IMR-90 (cell line): ENCODE results near the gene PCK2. TPM values are rescaled to one million over a fixed set of nuclear protein-coding genes. Genes with fewer than 3 reads are reported as not detected.
A peak's percentile ranks its signal among the peaks of the same experiment; 100 is the strongest.

Source experiments
- ATAC-seq: fragments of 200-7000 bp; cut with Tn5 transposase; 2 replicates; pipeline ENCODE4 v1.9.1; 2020; ENCODE audit warnings: low read depth, mild to moderate bottlenecking, moderate library complexity
- BruUV-seq: library from RNA; stranded (reverse); fragments of 400-500 nt; replicated peaks from 2 replicates; lab custom pipeline; 2021; lab: Mats Ljungman, UMichigan
- CTCF ChIA-PET: fragments of 300-600 bp; formaldehyde crosslinking; extraction: SDS; loops from one replicate; lab custom pipeline; 2021; ENCODE audit warnings: antibody characterized with exemption; lab: Yijun Ruan, JAX
- POLR2A ChIA-PET: fragments of 300-600 bp; sonication (Branson Sonifier 250); formaldehyde crosslinking; loops from one replicate; lab custom pipeline; 2022; ENCODE audit warnings: antibody characterized with exemption; ENCODE audit not compliant: unreplicated experiment; lab: Charles Lee
- DNase-seq: peaks from one replicate; pipeline ENCODE4 v3.0.0; 2013
- H2AFZ ChIP-seq: replicated peaks from 2 replicates; pipeline ENCODE3; 2013; ENCODE audit warnings: low read length, mild to moderate bottlenecking; ENCODE audit not compliant: poor library complexity
- H2AK5ac ChIP-seq: 2 replicates; pipeline ENCODE4 v1.6.1; 2013; ENCODE audit warnings: low read depth, low read length, inconsistent platforms
- H2AK9ac ChIP-seq: replicated peaks from 2 replicates; pipeline ENCODE3; 2013; ENCODE audit warnings: mild to moderate bottlenecking, low read depth, low read length, moderate library complexity; ENCODE audit not compliant: poor library complexity
- H2BK120ac ChIP-seq: 2 replicates; pipeline ENCODE4 v1.6.1; 2013; ENCODE audit warnings: low read depth, low read length, inconsistent platforms
- H2BK15ac ChIP-seq: 3 replicates; pipeline ENCODE4 v1.6.1; 2013; ENCODE audit warnings: low read depth, low read length, inconsistent platforms
- H2BK20ac ChIP-seq: 2 replicates; pipeline ENCODE4 v1.6.1; 2013; ENCODE audit warnings: low read depth, mild to moderate bottlenecking, inconsistent platforms, low read length, moderate library complexity
- H2BK5ac ChIP-seq: 2 replicates; pipeline ENCODE4 v1.6.1; 2013; ENCODE audit warnings: mild to moderate bottlenecking, low read depth, low read length, inconsistent platforms; ENCODE audit not compliant: poor library complexity, severe bottlenecking
- H3K14ac ChIP-seq: replicated peaks from 2 replicates; pipeline ENCODE4 v1.6.1; 2013; ENCODE audit warnings: low read depth, low read length, inconsistent platforms
- H3K18ac ChIP-seq: 2 replicates; pipeline ENCODE4 v1.6.1; 2013; ENCODE audit warnings: low read depth, low read length, control low read depth
- H3K23ac ChIP-seq: 2 replicates; pipeline ENCODE4 v1.6.1; 2013; ENCODE audit warnings: low read depth, low read length, inconsistent platforms
- H3K27ac ChIP-seq: 2 replicates; pipeline ENCODE4 v1.5.1; 2013; ENCODE audit warnings: mild to moderate bottlenecking, control low read depth, low read length; ENCODE audit not compliant: insufficient read depth
- H3K27me3 ChIP-seq: 2 replicates; pipeline ENCODE4 v1.6.1; 2013; ENCODE audit warnings: low read length; ENCODE audit not compliant: control insufficient read depth, insufficient read depth
- H3K36me3 ChIP-seq: 2 replicates; pipeline ENCODE4 v1.6.1; 2013; ENCODE audit warnings: low read length, mixed read lengths; ENCODE audit not compliant: control insufficient read depth, insufficient read depth
- H3K4ac ChIP-seq: 2 replicates; pipeline ENCODE4 v1.6.1; 2013; ENCODE audit warnings: low read depth, low read length, inconsistent platforms
- H3K4me1 ChIP-seq: 2 replicates; pipeline ENCODE4 v1.6.1; 2013; ENCODE audit warnings: low read length, mixed read lengths; ENCODE audit not compliant: control insufficient read depth, insufficient read depth
- H3K4me2 ChIP-seq: 2 replicates; pipeline ENCODE4 v1.6.1; 2013; ENCODE audit warnings: low read depth, mild to moderate bottlenecking, control low read depth, low read length, moderate library complexity
- H3K4me3 ChIP-seq: 2 replicates; pipeline ENCODE4 v1.5.1; 2013; ENCODE audit warnings: low read depth, mild to moderate bottlenecking, control low read depth, low read length, moderate library complexity; ENCODE audit not compliant: insufficient read depth
- H3K56ac ChIP-seq: 2 replicates; pipeline ENCODE4 v1.6.1; 2013; ENCODE audit warnings: low read length, inconsistent platforms; ENCODE audit not compliant: insufficient read depth; ENCODE audit errors: extremely low read depth
- H3K79me1 ChIP-seq, 2 experiments: 2 replicates each; pipeline ENCODE4 v1.6.1; 2013; ENCODE audit warnings: low read length in 2 of 2, inconsistent platforms in 1 of 2, low read depth in 1 of 2
- H3K9ac ChIP-seq: 2 replicates; pipeline ENCODE4 v1.6.1; 2013; ENCODE audit warnings: low read depth, low read length, control low read depth
- H3K9me1 ChIP-seq: 2 replicates; pipeline ENCODE4 v1.6.1; 2013; ENCODE audit warnings: low read length, inconsistent platforms; ENCODE audit not compliant: insufficient read depth
- H3K9me3 ChIP-seq: 2 replicates; pipeline ENCODE4 v1.6.1; 2013; ENCODE audit warnings: low read length; ENCODE audit not compliant: control insufficient read depth, insufficient read depth
- H4K20me1 ChIP-seq: 2 replicates; pipeline ENCODE4 v1.6.1; 2013; ENCODE audit warnings: low read length, inconsistent platforms; ENCODE audit not compliant: insufficient read depth
- H4K5ac ChIP-seq: 2 replicates; pipeline ENCODE4 v1.6.1; 2013; ENCODE audit warnings: mild to moderate bottlenecking, low read depth, low read length, control low read depth
- H4K8ac ChIP-seq, 2 experiments: 2 replicates each; pipeline ENCODE4 v1.6.1; 2013; ENCODE audit warnings: low read depth in 2 of 2, low read length in 2 of 2, control low read depth in 1 of 2, inconsistent platforms in 1 of 2
- H4K91ac ChIP-seq: 2 replicates; pipeline ENCODE4 v1.6.1; 2013; ENCODE audit warnings: low read depth, low read length, inconsistent platforms; ENCODE audit not compliant: insufficient read depth
- BHLHE40 ChIP-seq: fragments of 150-350 bp; IDR thresholded peaks from 2 replicates; pipeline ENCODE4 v1.6.1; 2016; ENCODE audit warnings: mild to moderate bottlenecking, low read depth, low read length
- MAFK ChIP-seq: IDR thresholded peaks from 2 replicates; pipeline ENCODE4 v1.6.1; 2012; ENCODE audit warnings: low read depth, low read length, improper control_type of control experiment
- MXI1 ChIP-seq: IDR thresholded peaks from 2 replicates; pipeline ENCODE4 v1.6.1; 2012; ENCODE audit warnings: low read depth, mild to moderate bottlenecking, low read length, moderate library complexity, borderline replicate concordance
- POLR2A ChIP-seq: IDR thresholded peaks from 2 replicates; pipeline ENCODE4 v1.6.1; 2012; ENCODE audit warnings: mild to moderate bottlenecking, low read depth, low read length
- RAD21 ChIP-seq: IDR thresholded peaks from 2 replicates; pipeline ENCODE4 v1.6.1; 2012; ENCODE audit warnings: low read length, improper control_type of control experiment
- RFX5 ChIP-seq: IDR thresholded peaks from 2 replicates; pipeline ENCODE4 v1.8.0; 2012; ENCODE audit warnings: low read depth, mild to moderate bottlenecking, low read length, moderate library complexity
- SMC3 ChIP-seq: fragments of 150-350 bp; IDR thresholded peaks from 2 replicates; pipeline ENCODE4 v1.6.1; 2016; ENCODE audit warnings: low read depth, mild to moderate bottlenecking, antibody characterized with exemption, low read length, moderate library complexity
- WGBS, 2 experiments: methylation state at CpG; one replicate each; pipeline versions ENCODE4 v1.1.5 to v1.1.7; 2013; ENCODE audit warnings: missing lambda C conversion rate in 2 of 2; ENCODE audit not compliant: insufficient read length in 1 of 2; ENCODE audit errors: extremely low coverage in 2 of 2; 5-methylcytosine and 5-hydroxymethylcytosine counted together
- dilution Hi-C: fragments of 300-500 bp; cut with HindIII; formaldehyde crosslinking; loops from one replicate; pipeline ENCODE4 v1.14.3; 2018; ENCODE audit warnings: low sequenced_read_pairs; ENCODE audit not compliant: unreplicated experiment
- in situ Hi-C: fragments of 300-500 bp; cut with MboI; formaldehyde crosslinking; loops from 3 replicates; pipeline ENCODE4 v1.14.3; 2019; ENCODE audit warnings: low sequenced_read_pairs, inconsistent platforms, mixed read lengths
- intact Hi-C: fragments of 100-400 bp; cut with micrococcal nuclease; formaldehyde crosslinking; loops from 2 replicates; pipeline ENCODE4 v1.10.0; 2022
- polyA plus RNA-seq, 3 experiments: library from polyadenylated mRNA; depleted of rRNA; stranded (reverse); fragments of >200 nt; gene quantifications; 2 replicates each; pipeline ENCODE4 v1.2.3, GENCODE V29; 2012; ENCODE audit warnings: low replicate concordance in 1 of 3
- total RNA-seq: library from RNA; depleted of rRNA; stranded (reverse); fragments of >200 nt; gene quantifications from 2 replicates; pipeline ENCODE4 v1.2.3, GENCODE V29; 2012
- TF ChIP-seq, protein P1 (sequence below): fragments of 150-350 bp; IDR thresholded peaks from 2 replicates; pipeline ENCODE4 v1.6.1; 2017; ENCODE audit warnings: mild to moderate bottlenecking, antibody characterized with exemption, low read length, low read depth

The PCK2 gene
- total and polyA plus RNA-seq, 2 of the 4 experiments (the other 2 are of a cell fraction) = 13.4 to 29.4 TPM

DNA sequence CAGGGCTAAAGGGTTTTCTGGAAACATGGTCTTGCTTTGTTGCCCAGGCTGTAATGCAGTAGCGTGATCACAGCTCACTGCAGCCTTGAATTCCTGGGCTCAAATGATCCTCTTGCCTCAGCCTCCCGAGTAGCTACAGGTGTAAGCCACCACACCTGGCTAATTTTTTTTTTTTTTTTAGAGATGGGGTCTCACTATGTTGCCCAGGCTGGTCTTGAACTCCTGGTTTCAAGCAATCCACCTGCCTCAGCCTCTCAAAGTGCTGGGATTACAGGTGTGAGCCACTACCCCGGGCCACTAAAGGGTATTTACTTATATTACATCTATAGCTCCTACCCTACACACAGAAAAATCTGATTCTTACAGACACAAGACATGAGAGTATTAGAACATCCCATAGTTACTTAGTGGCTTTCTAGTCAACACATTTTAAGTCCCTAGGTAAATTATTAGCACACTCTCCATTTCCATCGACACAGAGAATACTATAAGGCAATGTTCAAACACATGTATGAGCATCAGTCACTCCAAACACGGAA lies 14.3 kb downstream of the PCK2 start:
- Histone ChIP-seq H3K18ac (no peak overlapping the region), H2BK5ac (no peak overlapping the region), H3K4ac (no peak overlapping the region), H4K5ac (no peak overlapping the region), H2AK9ac (no peak overlapping the region), H4K20me1 (no peaks in the 10 kb centered on the region), H3K14ac (no peak overlapping the region), H3K79me1 (no peaks in the 10 kb centered on the region), H4K8ac (peak overlapping the region in 1 of 2 experiments; percentile 65; a peak in 1 of 4 replicates), H3K4me3 (no peak overlapping the region), H3K9ac (no peak overlapping the region), H3K4me2 (no peak overlapping the region), H2BK15ac (no peak overlapping the region), H2AK5ac (no peak overlapping the region), H2BK120ac (no peak overlapping the region), H3K23ac (no peak overlapping the region), H3K36me3 (peaks cover 6% of the 10 kb centered on the region), H3K9me1 (no peaks in the 10 kb centered on the region), H2BK20ac (no peak overlapping the region), H3K27ac (no peak overlapping the region), H3K56ac (no peak overlapping the region), H3K27me3 (no peaks in the 10 kb centered on the region), H2AFZ (peak overlapping the region; percentile 77), H3K4me1 (no peaks in the 10 kb centered on the region), H4K91ac (no peak overlapping the region), H3K9me3 (no peaks in the 10 kb centered on the region; the same call in 1 of the 2 replicates)
- ChIA-PET CTCF (interaction anchor here (0.5 to 3.9 kb wide), 23 partner anchors 10 to 257 kb away, joined by 3 to 41 read pairs (median 4); partner anchors contain the start of genes CARMIL3, EMC9, IRF9 and PCK2), POLR2A (interaction anchor here (0.7 kb wide), 1 partner anchor 28 kb away, joined by 3 read pairs; no protein-coding TSS in a partner anchor)
- no TSS peak for BruUV-seq
- dilution Hi-C loops = no loop called here
- intact Hi-C loops = loop anchor here (1.0 kb wide), 2 partner anchors 50 to 94 kb away; no protein-coding TSS in a partner anchor
- DNase-seq (no peak), ATAC-seq (no peak; the same call in 1 of the 2 replicates)
- WGBS, 2 experiments = 100% methylated on average over 1 of the region's 5 CpGs; no CpG with 5 or more reads in 1 of the 2 experiments
- in situ Hi-C loops = no loop called here
- no peak for TF ChIP-seq MXI1
- no peak for TF ChIP-seq BHLHE40
- TF ChIP-seq POLR2A = no peak
- no peak for TF ChIP-seq RFX5
- TF ChIP-seq MAFK = no peak
- TF ChIP-seq, protein P1, sequence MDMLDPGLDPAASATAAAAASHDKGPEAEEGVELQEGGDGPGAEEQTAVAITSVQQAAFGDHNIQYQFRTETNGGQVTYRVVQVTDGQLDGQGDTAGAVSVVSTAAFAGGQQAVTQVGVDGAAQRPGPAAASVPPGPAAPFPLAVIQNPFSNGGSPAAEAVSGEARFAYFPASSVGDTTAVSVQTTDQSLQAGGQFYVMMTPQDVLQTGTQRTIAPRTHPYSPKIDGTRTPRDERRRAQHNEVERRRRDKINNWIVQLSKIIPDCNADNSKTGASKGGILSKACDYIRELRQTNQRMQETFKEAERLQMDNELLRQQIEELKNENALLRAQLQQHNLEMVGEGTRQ = no peak
- TF ChIP-seq SMC3 = no peak
- no peak for TF ChIP-seq RAD21
